Caco-2 (cell line): ENCODE measurements around the gene ZNF148. TPM values are rescaled to one million over a fixed set of nuclear protein-coding genes. Genes with fewer than 3 reads are reported as not detected.

ENCODE experiments used
- BruUV-seq: library from RNA; stranded (reverse); fragments of 400-500 nt; replicated peaks from 2 replicates; lab custom pipeline; 2021; lab: Mats Ljungman, UMichigan
- CTCF ChIA-PET: fragments of 300-600 bp; sonication (Branson Sonifier 250); formaldehyde crosslinking; loops from one replicate; lab custom pipeline; 2022; ENCODE audit warnings: antibody characterized with exemption; lab: Charles Lee
- POLR2A ChIA-PET: fragments of 300-600 bp; sonication (Branson Sonifier 250); formaldehyde crosslinking; loops from one replicate; lab custom pipeline; 2022; ENCODE audit warnings: antibody characterized with exemption; lab: Charles Lee
- DNase-seq, 2 experiments: peaks; one replicate each; pipeline versions ENCODE4 v3.0.0 to v3.0.0-alpha.2; 2020 to 2022
- H3K27me3 ChIP-seq: replicated peaks from 2 replicates; pipeline ENCODE4 v1.6.0; 2011; ENCODE audit warnings: low read length; ENCODE audit not compliant: control insufficient read depth, insufficient read depth
- H3K36me3 ChIP-seq: 2 replicates; pipeline ENCODE4 v1.5.1; 2011; ENCODE audit warnings: low read length; ENCODE audit not compliant: control insufficient read depth, insufficient read depth
- H3K4me1 ChIP-seq: fragments of 250-450 bp; sonication (Bioruptor Pico); 2 replicates; pipeline ENCODE4 v1.5.1; 2020; ENCODE audit warnings: mild to moderate bottlenecking
- H3K4me3 ChIP-seq: 2 replicates; pipeline ENCODE4 v1.5.1; 2011; ENCODE audit warnings: low read depth, mild to moderate bottlenecking, control low read depth, low read length
- H3K9me3 ChIP-seq: fragments of 250-450 bp; sonication (Bioruptor Pico); 2 replicates; pipeline ENCODE4 v1.5.1; 2020; ENCODE audit warnings: mild to moderate bottlenecking, moderate library complexity
- H3K27ac Mint-ChIP-seq: one replicate; pipeline ENCODE4 v1.8.0; 2022; ENCODE audit warnings: mixed read lengths; ENCODE audit not compliant: unreplicated experiment
- H3K27me3 Mint-ChIP-seq: one replicate; pipeline ENCODE4 v1.8.0; 2022; ENCODE audit warnings: mixed read lengths; ENCODE audit not compliant: insufficient read depth, unreplicated experiment
- H3K36me3 Mint-ChIP-seq: one replicate; pipeline ENCODE4 v1.8.0; 2022; ENCODE audit warnings: mild to moderate bottlenecking, mixed read lengths; ENCODE audit not compliant: insufficient read depth, unreplicated experiment
- H3K4me1 Mint-ChIP-seq: one replicate; pipeline ENCODE4 v1.8.0; 2022; ENCODE audit warnings: low read depth, mixed read lengths; ENCODE audit not compliant: unreplicated experiment
- H3K4me3 Mint-ChIP-seq: one replicate; pipeline ENCODE4 v1.8.0; 2022; ENCODE audit warnings: mild to moderate bottlenecking, moderate library complexity, mixed read lengths; ENCODE audit not compliant: unreplicated experiment
- H3K9me3 Mint-ChIP-seq: one replicate; pipeline ENCODE4 v1.8.0; 2022; ENCODE audit warnings: mixed read lengths; ENCODE audit not compliant: unreplicated experiment
- intact Hi-C: fragments of 100-400 bp; cut with micrococcal nuclease; formaldehyde crosslinking; loops from one replicate; pipeline ENCODE4 v1.10.0; 2022; ENCODE audit not compliant: unreplicated experiment
- total RNA-seq: library from RNA; stranded (reverse); gene quantifications from 2 replicates; pipeline ENCODE4 v1.2.3, GENCODE V29; 2022
- TF ChIP-seq, protein P1 (sequence below), 2 experiments: fragments of 200-600 bp in 1 of 2; IDR thresholded peaks; 1 replicate in 1 of 2; 2 replicates in 1 of 2; pipeline versions ENCODE4 v1.5.1 to v1.8.0; 2011 to 2022; ENCODE audit warnings: antibody characterized with exemption in 1 of 2, control low read depth in 1 of 2, inconsistent platforms in 1 of 2, low read depth in 1 of 2, low read length in 1 of 2, mild to moderate bottlenecking in 1 of 2, moderate library complexity in 1 of 2; ENCODE audit not compliant: insufficient read depth in 1 of 2, severe bottlenecking in 1 of 2, unreplicated experiment in 1 of 2

ZNF148 gene
- total RNA-seq, 1 experiment from 2014 or later: 33.3 TPM

DNA sequence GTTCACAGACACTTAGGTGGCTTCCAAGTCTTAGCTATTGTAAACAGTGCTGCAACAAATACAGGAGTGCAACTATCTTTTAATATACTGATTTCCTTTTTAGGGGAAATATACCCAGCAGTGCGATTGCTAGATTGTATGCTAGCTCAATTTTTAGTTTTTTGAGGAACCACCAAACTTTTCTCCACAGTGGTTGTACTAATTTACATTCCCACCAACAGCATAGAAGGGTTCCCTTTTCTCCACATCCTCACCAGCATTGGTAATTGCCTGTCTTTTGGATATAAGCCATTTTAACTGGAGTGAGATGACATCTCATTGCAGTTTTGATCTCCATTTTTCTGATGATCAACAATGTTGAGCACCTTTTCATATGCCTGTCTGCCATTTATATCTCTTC lies 58.9 kb downstream of the ZNF148 start:
- no peak overlapping the region for H3K27ac Mint-ChIP-seq
- CTCF ChIA-PET: no interaction called here
- H3K4me3 Mint-ChIP-seq: no peak overlapping the region
- no TSS peak for BruUV-seq
- no peak for DNase-seq
- TF ChIP-seq, protein P1, sequence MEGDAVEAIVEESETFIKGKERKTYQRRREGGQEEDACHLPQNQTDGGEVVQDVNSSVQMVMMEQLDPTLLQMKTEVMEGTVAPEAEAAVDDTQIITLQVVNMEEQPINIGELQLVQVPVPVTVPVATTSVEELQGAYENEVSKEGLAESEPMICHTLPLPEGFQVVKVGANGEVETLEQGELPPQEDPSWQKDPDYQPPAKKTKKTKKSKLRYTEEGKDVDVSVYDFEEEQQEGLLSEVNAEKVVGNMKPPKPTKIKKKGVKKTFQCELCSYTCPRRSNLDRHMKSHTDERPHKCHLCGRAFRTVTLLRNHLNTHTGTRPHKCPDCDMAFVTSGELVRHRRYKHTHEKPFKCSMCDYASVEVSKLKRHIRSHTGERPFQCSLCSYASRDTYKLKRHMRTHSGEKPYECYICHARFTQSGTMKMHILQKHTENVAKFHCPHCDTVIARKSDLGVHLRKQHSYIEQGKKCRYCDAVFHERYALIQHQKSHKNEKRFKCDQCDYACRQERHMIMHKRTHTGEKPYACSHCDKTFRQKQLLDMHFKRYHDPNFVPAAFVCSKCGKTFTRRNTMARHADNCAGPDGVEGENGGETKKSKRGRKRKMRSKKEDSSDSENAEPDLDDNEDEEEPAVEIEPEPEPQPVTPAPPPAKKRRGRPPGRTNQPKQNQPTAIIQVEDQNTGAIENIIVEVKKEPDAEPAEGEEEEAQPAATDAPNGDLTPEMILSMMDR (IDR thresholded peaks at IDR 0.05; ENCODE audit: insufficient read depth in 1 of 2, low read depth in 1 of 2, low read length in 1 of 2, severe bottlenecking in 1 of 2, unreplicated experiment in 1 of 2): no peak
- no peaks in the 10 kb centered on the region for H3K9me3 Mint-ChIP-seq
- H3K9me3 ChIP-seq: no peaks in the 10 kb centered on the region
- H3K36me3 Mint-ChIP-seq: peaks cover 32% of the 10 kb centered on the region
- POLR2A ChIA-PET: no interaction called here
- H3K4me3 ChIP-seq: no peak overlapping the region
- no peaks in the 10 kb centered on the region for H3K27me3 Mint-ChIP-seq
- intact Hi-C loops: no loop called here
- peaks cover 1% of the 10 kb centered on the region; the same call in 1 of the 2 replicates for H3K36me3 ChIP-seq
- H3K4me1 ChIP-seq: no peaks in the 10 kb centered on the region
- H3K4me1 Mint-ChIP-seq: no peaks in the 10 kb centered on the region
- H3K27me3 ChIP-seq: no peaks in the 10 kb centered on the region

DNA sequence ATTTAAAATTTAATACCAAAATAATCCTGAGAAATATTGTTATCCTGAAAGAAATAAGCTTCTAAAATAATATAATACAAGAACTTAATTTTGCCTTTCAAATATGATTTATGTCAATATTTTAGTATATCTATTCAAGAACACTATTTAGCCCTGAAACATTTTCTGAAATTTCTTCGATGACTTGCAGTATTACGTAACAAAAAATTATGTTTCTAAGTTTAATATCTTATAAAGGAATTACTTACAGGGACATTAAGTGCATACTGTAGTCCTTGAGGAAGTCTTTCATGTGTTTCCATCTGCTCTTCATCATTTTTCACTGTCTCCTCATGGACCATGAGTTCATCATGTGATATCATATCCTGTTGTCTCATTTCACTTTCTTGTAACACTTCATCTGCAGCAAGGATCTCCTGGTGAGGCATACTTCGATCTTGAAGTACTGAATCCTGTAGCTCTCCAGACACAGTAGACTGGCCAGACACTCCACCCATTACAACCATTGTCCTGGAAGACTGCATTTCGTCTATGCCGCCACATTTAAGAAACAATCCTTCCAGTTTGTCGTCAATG lies 62.0 kb downstream of the ZNF148 start:
- Histone ChIP-seq H3K9me3 (no peaks in the 10 kb centered on the region), H3K4me1 (no peaks in the 10 kb centered on the region), H3K27me3 (no peaks in the 10 kb centered on the region), H3K4me3 (no peak overlapping the region), H3K36me3 (no peaks in the 10 kb centered on the region)
- H3K4me1 Mint-ChIP-seq: no peaks in the 10 kb centered on the region
- TF ChIP-seq, protein P1 (IDR thresholded peaks at IDR 0.05; ENCODE audit: insufficient read depth in 1 of 2, low read depth in 1 of 2, low read length in 1 of 2, severe bottlenecking in 1 of 2, unreplicated experiment in 1 of 2): no peak
- H3K9me3 Mint-ChIP-seq: no peaks in the 10 kb centered on the region
- ChIA-PET POLR2A (no interaction called here), CTCF (no interaction called here)
- intact Hi-C loops: no loop called here
- H3K36me3 Mint-ChIP-seq: peaks cover 44% of the 10 kb centered on the region
- no TSS peak for BruUV-seq
- H3K27me3 Mint-ChIP-seq: no peaks in the 10 kb centered on the region
- H3K4me3 Mint-ChIP-seq: no peak overlapping the region
- DNase-seq: no peak
- H3K27ac Mint-ChIP-seq: no peak overlapping the region

DNA sequence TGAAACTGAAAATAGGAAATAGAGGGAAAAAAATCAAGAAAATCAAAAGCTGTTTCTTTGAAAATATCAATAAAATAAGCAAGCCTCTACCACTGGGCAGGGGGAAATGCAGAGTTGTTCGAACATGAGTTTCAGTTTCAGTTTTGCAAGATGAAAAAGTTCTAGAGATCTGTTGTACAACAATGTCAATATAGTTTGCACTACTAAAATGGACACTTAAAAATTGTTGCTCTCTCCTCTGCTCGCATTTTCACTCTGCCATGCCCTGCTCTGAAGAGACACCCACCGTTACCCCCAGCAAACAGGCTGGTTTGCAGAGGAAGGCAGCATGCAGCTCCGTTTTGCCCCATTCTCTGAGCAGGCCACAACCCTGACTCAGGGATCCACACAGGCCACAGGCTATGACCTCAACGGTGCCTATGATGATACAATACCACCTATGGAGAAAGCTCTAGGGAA lies 64.5 kb downstream of the ZNF148 start:
- H3K27me3 Mint-ChIP-seq: no peaks in the 10 kb centered on the region
- no peak for DNase-seq
- peaks cover 43% of the 10 kb centered on the region for H3K36me3 Mint-ChIP-seq
- no peaks in the 10 kb centered on the region for H3K4me1 ChIP-seq
- CTCF ChIA-PET: no interaction called here
- no peaks in the 10 kb centered on the region for H3K4me1 Mint-ChIP-seq
- TF ChIP-seq, protein P1 (IDR thresholded peaks at IDR 0.05; ENCODE audit: insufficient read depth in 1 of 2, low read depth in 1 of 2, low read length in 1 of 2, severe bottlenecking in 1 of 2, unreplicated experiment in 1 of 2): no peak
- no peak overlapping the region for H3K27ac Mint-ChIP-seq
- no peak overlapping the region for H3K4me3 ChIP-seq
- POLR2A ChIA-PET: no interaction called here
- no peaks in the 10 kb centered on the region for H3K27me3 ChIP-seq
- H3K36me3 ChIP-seq: no peaks in the 10 kb centered on the region
- no peaks in the 10 kb centered on the region for H3K9me3 ChIP-seq
- no peak overlapping the region for H3K4me3 Mint-ChIP-seq
- no TSS peak for BruUV-seq
- H3K9me3 Mint-ChIP-seq: no peaks in the 10 kb centered on the region
- intact Hi-C loops: no loop called here
